B cell (primary cell): ENCODE results near the gene HAPLN1. TPM values are rescaled to one million over a fixed set of nuclear protein-coding genes. Genes with fewer than 3 reads are reported as not detected.

Source experiments
- ATAC-seq: fragments of 200-7000 bp; cut with Tn5 transposase; one replicate; pipeline ENCODE4 v1.10.0; 2021; ENCODE audit warnings: low read depth, mild to moderate bottlenecking, moderate number of reproducible peaks, moderate library complexity
- CTCF ChIA-PET: fragments of 350-600 bp; sonication (Branson Sonifier 250); formaldehyde crosslinking; loops from one replicate; lab custom pipeline; 2021; ENCODE audit warnings: antibody characterized with exemption, inconsistent platforms; lab: Charles Lee
- POLR2A ChIA-PET: fragments of 350-600 bp; sonication (Branson Sonifier 250); formaldehyde crosslinking; loops from one replicate; lab custom pipeline; 2021; ENCODE audit warnings: antibody characterized with exemption; lab: Charles Lee
- DNase-seq: peaks from one replicate; pipeline ENCODE4 v3.0.0; 2013
- H2AFZ ChIP-seq: 2 replicates; pipeline ENCODE4 v1.6.1; 2012; ENCODE audit warnings: mild to moderate bottlenecking, low read depth, low read length; ENCODE audit not compliant: insufficient read depth, poor library complexity, severe bottlenecking
- H3K27ac ChIP-seq, 2 donors: 1 replicate in 1 of 2; 2 replicates in 1 of 2; pipeline ENCODE4 v1.5.1; 2012 to 2013; ENCODE audit warnings: low read length in 2 of 2, mild to moderate bottlenecking in 2 of 2, moderate library complexity in 1 of 2
- H3K27me3 ChIP-seq, 4 experiments: fragments of 200-600 bp in 1 of 4; sonication (generic) in 1 of 4; replicated peaks in 1 of 4; 1 replicate in 2 of 4; 2 replicates in 2 of 4; pipeline versions ENCODE4 v1.6.1 to v1.7.0; 2013 to 2016; ENCODE audit warnings: low read length in 3 of 4, mild to moderate bottlenecking in 2 of 4, mixed read lengths in 1 of 4, moderate library complexity in 1 of 4; ENCODE audit not compliant: insufficient read depth in 4 of 4, control insufficient read depth in 3 of 4; ENCODE audit errors: control extremely low read depth in 1 of 4
- H3K36me3 ChIP-seq, 2 experiments: replicated peaks in 1 of 2; 1 replicate in 1 of 2; 2 replicates in 1 of 2; pipeline versions ENCODE4 v1.6.1 to v1.7.1; 2013; ENCODE audit warnings: low read length in 1 of 2; ENCODE audit not compliant: insufficient read depth in 2 of 2, control insufficient read depth in 1 of 2; ENCODE audit errors: control extremely low read depth in 1 of 2, extremely low read depth in 1 of 2
- H3K4me1 ChIP-seq, 2 donors: fragments of 200-600 bp in 1 of 2; sonication (generic) in 1 of 2; 1 replicate in 1 of 2; 2 replicates in 1 of 2; pipeline versions ENCODE4 v1.5.1 to v1.6.1; 2013 to 2017; ENCODE audit warnings: low read length in 2 of 2; ENCODE audit not compliant: control insufficient read depth in 2 of 2, insufficient read depth in 2 of 2
- H3K4me2 ChIP-seq: replicated peaks from 2 replicates; pipeline ENCODE3; 2012; ENCODE audit warnings: mild to moderate bottlenecking, low read depth, low read length; ENCODE audit not compliant: poor library complexity, severe bottlenecking
- H3K4me3 ChIP-seq, 5 experiments: fragments of 200-600 bp in 1 of 5; sonication (generic) in 1 of 5; 1 replicate in 3 of 5; 2 replicates in 2 of 5; pipeline versions ENCODE4 v1.5.1 to v1.7.0; 2011 to 2016; ENCODE audit warnings: low read length in 4 of 5, mild to moderate bottlenecking in 4 of 5, low read depth in 2 of 5, control low read depth in 1 of 5, moderate library complexity in 1 of 5; ENCODE audit not compliant: insufficient read depth in 1 of 5; ENCODE audit errors: control extremely low read depth in 1 of 5, extremely low read depth in 1 of 5
- H3K79me2 ChIP-seq: fragments of 200-600 bp; sonication (generic); one replicate; pipeline ENCODE4 v1.6.0; 2016; ENCODE audit warnings: low read length; ENCODE audit not compliant: control insufficient read depth, insufficient read depth
- H3K9ac ChIP-seq: fragments of 200-600 bp; sonication (generic); 2 replicates; pipeline ENCODE4 v1.6.1; 2017; ENCODE audit warnings: mild to moderate bottlenecking, low read length, moderate library complexity
- H3K9me3 ChIP-seq, 3 donors: one replicate each; pipeline versions ENCODE4 v1.6.1 to v1.7.1; 2013; ENCODE audit warnings: low read length in 2 of 3; ENCODE audit not compliant: control insufficient read depth in 2 of 3, insufficient read depth in 1 of 3; ENCODE audit errors: control extremely low read depth in 1 of 3
- H4K20me1 ChIP-seq: 2 replicates; pipeline ENCODE4 v1.6.0; 2012; ENCODE audit warnings: mild to moderate bottlenecking, low read length; ENCODE audit not compliant: insufficient read depth, control insufficient read depth, poor library complexity, severe bottlenecking
- H3K27ac Mint-ChIP-seq: one replicate; pipeline ENCODE4 v1.8.0; 2021; ENCODE audit warnings: mixed read lengths
- H3K27me3 Mint-ChIP-seq: one replicate; pipeline ENCODE4 v1.8.0; 2021; ENCODE audit warnings: mixed read lengths
- H3K4me1 Mint-ChIP-seq: one replicate; pipeline ENCODE4 v1.8.0; 2021; ENCODE audit warnings: mixed read lengths
- H3K4me3 Mint-ChIP-seq: one replicate; pipeline ENCODE4 v1.8.0; 2021; ENCODE audit warnings: mixed read lengths
- H3K9me3 Mint-ChIP-seq: one replicate; pipeline ENCODE4 v1.8.0; 2022; ENCODE audit warnings: mixed read lengths; ENCODE audit not compliant: insufficient read depth
- EZH2 ChIP-seq: IDR thresholded peaks from 2 replicates; pipeline ENCODE4 v1.6.1; 2012; ENCODE audit warnings: borderline replicate concordance, low read depth, mild to moderate bottlenecking, moderate library complexity, low read length; ENCODE audit not compliant: insufficient read depth, poor library complexity, severe bottlenecking
- WGBS: methylation state at CpG from one replicate; pipeline ENCODE4 v1.1.5; 2013; ENCODE audit warnings: missing lambda C conversion rate; ENCODE audit not compliant: insufficient coverage; 5-methylcytosine and 5-hydroxymethylcytosine counted together
- intact Hi-C: fragments of 100-400 bp; cut with micrococcal nuclease; formaldehyde crosslinking; loops from one replicate; pipeline ENCODE4 v1.10.0; 2022
- polyA plus RNA-seq: library from polyadenylated mRNA; depleted of rRNA; stranded (reverse); fragments of >200 nt; gene quantifications from 2 replicates; pipeline ENCODE4 v1.2.3, GENCODE V29; 2012
- total RNA-seq, 2 donors: library from RNA; stranded (reverse); fragments of 120-200 nt in 1 of 2; gene quantifications; 1 replicate in 1 of 2; 2 replicates in 1 of 2; pipeline versions ENCODE4 v1.2.3 to v1.2.4, GENCODE V29; 2013 to 2022
- TF ChIP-seq, protein P1 (sequence below): fragments of 200-600 bp; IDR thresholded peaks from one replicate; pipeline ENCODE4 v1.8.0; 2022; ENCODE audit warnings: antibody characterized with exemption, mild to moderate bottlenecking

Gene HAPLN1
- total and polyA plus RNA-seq, 2 donors (not counting 1 experiment from before 2014, with no cell fraction given) = not detected

DNA sequence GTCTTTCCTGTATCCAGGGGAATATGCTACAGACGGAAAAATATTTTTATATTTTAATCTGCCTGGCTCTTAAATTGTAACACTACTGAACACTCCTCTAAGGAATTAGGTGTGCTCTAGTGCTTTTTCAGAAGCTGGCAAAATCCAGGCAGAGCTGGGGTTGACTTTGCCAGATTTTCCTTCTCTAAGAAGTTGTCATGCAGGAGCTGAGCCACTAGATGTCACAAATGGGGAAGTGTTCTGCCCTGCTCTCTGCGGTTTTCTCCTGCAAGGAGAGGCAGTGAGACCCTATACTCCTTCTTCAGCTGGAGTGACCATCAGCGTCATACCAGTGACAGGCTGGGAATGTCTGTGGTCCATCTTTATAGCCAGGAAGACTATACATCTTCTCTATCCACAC lies 112.5 kb downstream of the HAPLN1 start:
- peaks cover 9% of the 10 kb centered on the region for H3K27me3 Mint-ChIP-seq
- H2AFZ ChIP-seq = no peak overlapping the region
- POLR2A ChIA-PET = no interaction called here

DNA sequence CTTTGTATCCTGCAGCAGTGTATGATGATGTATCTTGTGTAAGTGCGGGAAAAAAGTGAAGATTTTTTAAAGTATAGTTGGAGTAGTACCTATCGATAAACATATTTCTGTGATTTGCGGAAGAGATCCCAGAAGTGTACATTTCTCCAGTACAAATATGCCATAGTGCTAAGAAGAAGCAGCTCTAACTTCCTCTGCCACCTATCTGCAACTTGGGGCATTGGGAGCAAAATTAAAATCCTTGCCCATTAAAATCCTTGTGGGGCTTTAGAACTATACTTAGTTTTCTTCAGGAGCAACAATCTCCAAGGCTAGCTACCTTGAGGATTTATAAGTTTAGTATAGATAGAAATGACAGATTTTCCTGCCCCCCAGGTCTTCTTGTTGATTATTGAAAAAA lies 125.4 kb downstream of the HAPLN1 start:
- ATAC-seq (no peak), DNase-seq (no peak)
- peaks cover 6% of the 10 kb centered on the region for H3K27me3 Mint-ChIP-seq
- ChIA-PET CTCF (no interaction called here), POLR2A (no interaction called here)
- H4K20me1 ChIP-seq = no peaks in the 10 kb centered on the region
- intact Hi-C loops = no loop called here
- no peak overlapping the region for H3K4me3 Mint-ChIP-seq
- H3K9ac ChIP-seq = no peak overlapping the region
- H3K4me1 ChIP-seq = no peaks in the 10 kb centered on the region
- H3K79me2 ChIP-seq = no peaks in the 10 kb centered on the region
- no peaks in the 10 kb centered on the region for H3K36me3 ChIP-seq
- H3K9me3 ChIP-seq = no peaks in the 10 kb centered on the region
- no peak overlapping the region for H3K4me3 ChIP-seq
- H3K27ac Mint-ChIP-seq = no peak overlapping the region
- H3K27ac ChIP-seq = no peak overlapping the region
- no CpG with 5 or more reads among the region's 3 CpGs for WGBS
- H3K4me1 Mint-ChIP-seq = no peaks in the 10 kb centered on the region
- H3K27me3 ChIP-seq = no peaks in the 10 kb centered on the region
- TF ChIP-seq, protein P1, sequence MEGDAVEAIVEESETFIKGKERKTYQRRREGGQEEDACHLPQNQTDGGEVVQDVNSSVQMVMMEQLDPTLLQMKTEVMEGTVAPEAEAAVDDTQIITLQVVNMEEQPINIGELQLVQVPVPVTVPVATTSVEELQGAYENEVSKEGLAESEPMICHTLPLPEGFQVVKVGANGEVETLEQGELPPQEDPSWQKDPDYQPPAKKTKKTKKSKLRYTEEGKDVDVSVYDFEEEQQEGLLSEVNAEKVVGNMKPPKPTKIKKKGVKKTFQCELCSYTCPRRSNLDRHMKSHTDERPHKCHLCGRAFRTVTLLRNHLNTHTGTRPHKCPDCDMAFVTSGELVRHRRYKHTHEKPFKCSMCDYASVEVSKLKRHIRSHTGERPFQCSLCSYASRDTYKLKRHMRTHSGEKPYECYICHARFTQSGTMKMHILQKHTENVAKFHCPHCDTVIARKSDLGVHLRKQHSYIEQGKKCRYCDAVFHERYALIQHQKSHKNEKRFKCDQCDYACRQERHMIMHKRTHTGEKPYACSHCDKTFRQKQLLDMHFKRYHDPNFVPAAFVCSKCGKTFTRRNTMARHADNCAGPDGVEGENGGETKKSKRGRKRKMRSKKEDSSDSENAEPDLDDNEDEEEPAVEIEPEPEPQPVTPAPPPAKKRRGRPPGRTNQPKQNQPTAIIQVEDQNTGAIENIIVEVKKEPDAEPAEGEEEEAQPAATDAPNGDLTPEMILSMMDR = no peak
- TF ChIP-seq EZH2 = no peak
- no peak overlapping the region for H3K4me2 ChIP-seq
- H3K9me3 Mint-ChIP-seq = no peaks in the 10 kb centered on the region
- H2AFZ ChIP-seq = no peak overlapping the region

More for the DNA sequence above, 112.5 kb downstream of the HAPLN1 start:
- H3K27ac Mint-ChIP-seq = no peak overlapping the region
- no peak overlapping the region for H3K4me2 ChIP-seq
- no peak overlapping the region for H3K4me3 ChIP-seq
- no peaks in the 10 kb centered on the region for H3K9me3 Mint-ChIP-seq
- H3K9ac ChIP-seq = no peak overlapping the region
- H3K4me1 ChIP-seq = no peaks in the 10 kb centered on the region
- H3K9me3 ChIP-seq = peaks cover 0 to 2% (median 0%) of the 10 kb centered on the region in 3 donors
- ATAC-seq (no peak), DNase-seq (no peak)
- 17% methylated on average over 1 of the region's 3 CpGs for WGBS
- CTCF ChIA-PET = no interaction called here
- no peaks in the 10 kb centered on the region for H3K4me1 Mint-ChIP-seq
- H3K27ac ChIP-seq = no peak overlapping the region
- TF ChIP-seq EZH2 = no peak
- TF ChIP-seq, protein P1 = no peak
- H4K20me1 ChIP-seq = no peaks in the 10 kb centered on the region
- no peaks in the 10 kb centered on the region for H3K79me2 ChIP-seq
- no peaks in the 10 kb centered on the region for H3K36me3 ChIP-seq
- intact Hi-C loops = no loop called here
- H3K27me3 ChIP-seq = no peaks in the 10 kb centered on the region
- no peak overlapping the region for H3K4me3 Mint-ChIP-seq
